Prostate gland (tissue), 2 donors: ENCODE data around the gene PFN3.

Experiments
- CTCF ChIP-seq, 4 experiments: fragments of 200-600 bp in 2 of 4; fragments of 450-650 bp in 2 of 4; sonication (generic) in 2 of 4; IDR thresholded peaks; 1 replicate in 3 of 4; 2 replicates in 1 of 4; pipeline ENCODE4 v1.5.1; 2016 to 2019; ENCODE audit warnings: antibody characterized with exemption in 4 of 4, mild to moderate bottlenecking in 2 of 4, moderate library complexity in 2 of 4
- POLR2A ChIP-seq: fragments of 450-650 bp; IDR thresholded peaks from one replicate; pipeline ENCODE4 v1.6.1; 2016; ENCODE audit warnings: antibody characterized with exemption, mild to moderate bottlenecking

GRCh38 chr5:177396078-177396477 is 4.4 kb downstream of the PFN3 start:
- no peak for TF ChIP-seq CTCF (IDR thresholded peaks at IDR 0.05)
- TF ChIP-seq POLR2A = no peak
